Neural cell (in vitro differentiated cells): ENCODE measurements around the gene MRPL57. TPM values are rescaled to one million over a fixed set of nuclear protein-coding genes. Genes with fewer than 3 reads are reported as not detected.
"Not testable (repeated sequence)": the region's sequence is repeated elsewhere in the genome, so short reads cannot be mapped to it uniquely, and the experiment has no call there.

ENCODE experiments used
- H2AFZ ChIP-seq: fragments of 200-600, 300-800 bp; sonication (generic), shearing (Covaris generic); 2 replicates; pipeline ENCODE4 v1.6.0; 2014; ENCODE audit warnings: low read depth, mild to moderate bottlenecking, antibody characterized with exemption, low read length, moderate library complexity
- H3F3A ChIP-seq: fragments of 200-600 bp; shearing (Covaris generic); 2 replicates; pipeline ENCODE4 v1.6.1; 2016; ENCODE audit warnings: mild to moderate bottlenecking, moderate library complexity, mixed read lengths, antibody characterized with exemption, low read length; ENCODE audit not compliant: insufficient read depth, poor library complexity, severe bottlenecking
- H3K27ac ChIP-seq: fragments of 200-600, 300-800 bp; sonication (generic), shearing (Covaris generic); 2 replicates; pipeline ENCODE4 v1.5.1; 2014; ENCODE audit warnings: mild to moderate bottlenecking, low read length, moderate library complexity
- H3K27me3 ChIP-seq: fragments of 300-800, 200-600 bp; sonication (generic), shearing (Covaris generic); 2 replicates; pipeline ENCODE4 v1.6.0; 2014; ENCODE audit warnings: mild to moderate bottlenecking, low read depth, low read length, moderate library complexity; ENCODE audit not compliant: insufficient read depth
- H3K36me3 ChIP-seq: fragments of 300-800, 200-600 bp; sonication (generic), shearing (Covaris generic); 2 replicates; pipeline ENCODE4 v1.5.1; 2014; ENCODE audit warnings: mild to moderate bottlenecking, antibody characterized with exemption, low read length, moderate library complexity; ENCODE audit not compliant: insufficient read depth
- H3K4me2 ChIP-seq: fragments of 300-800, 200-600 bp; sonication (generic), shearing (Covaris generic); 2 replicates; pipeline ENCODE4 v1.6.0; 2014; ENCODE audit warnings: mild to moderate bottlenecking, low read length
- H3K4me3 ChIP-seq: fragments of 300-800, 200-600 bp; sonication (generic), shearing (Covaris generic); 2 replicates; pipeline ENCODE4 v1.5.1; 2014; ENCODE audit warnings: mild to moderate bottlenecking, low read length, moderate library complexity
- H3K79me2 ChIP-seq: fragments of 200-600 bp; shearing (Covaris generic); replicated peaks from 2 replicates; pipeline ENCODE4 v1.6.0; 2014; ENCODE audit warnings: mild to moderate bottlenecking, low read length, moderate library complexity; ENCODE audit not compliant: insufficient read depth
- H3K9ac ChIP-seq: fragments of 300-800, 200-600 bp; sonication (generic), shearing (Covaris generic); 2 replicates; pipeline ENCODE4 v1.6.1; 2016; ENCODE audit warnings: mild to moderate bottlenecking, low read length, mixed read lengths
- H3K9me2 ChIP-seq: fragments of 200-600 bp; shearing (Covaris generic); 2 replicates; pipeline ENCODE4 v1.6.1; 2016; ENCODE audit warnings: mild to moderate bottlenecking, low read length, mixed read lengths; ENCODE audit not compliant: insufficient read depth
- H3K9me3 ChIP-seq: fragments of 200-600, 300-800 bp; sonication (generic), shearing (Covaris generic); 2 replicates; pipeline ENCODE4 v1.6.1; 2016; ENCODE audit warnings: mild to moderate bottlenecking, mixed run types, low read length, moderate library complexity, mixed read lengths
- H4K20me1 ChIP-seq: fragments of 200-600 bp; shearing (Covaris generic); 2 replicates; pipeline ENCODE4 v1.6.1; 2016; ENCODE audit warnings: mild to moderate bottlenecking, mixed run types; ENCODE audit not compliant: insufficient read depth
- EP300 ChIP-seq: fragments of 450-650 bp; conservative IDR thresholded peaks from 2 replicates; pipeline ENCODE4 v1.6.1; 2014; ENCODE audit warnings: antibody characterized with exemption, mild to moderate bottlenecking, moderate library complexity; ENCODE audit not compliant: poor library complexity, severe bottlenecking
- EZH2 ChIP-seq: fragments of 200-600, 300-800 bp; shearing (Covaris generic), sonication (generic); IDR thresholded peaks from 2 replicates; pipeline ENCODE4 v1.6.1; 2014; ENCODE audit warnings: antibody characterized with exemption, low read length, borderline replicate concordance, mild to moderate bottlenecking; ENCODE audit not compliant: insufficient read depth, poor library complexity, severe bottlenecking
- MXI1 ChIP-seq: fragments of 450-650 bp; conservative IDR thresholded peaks from 2 replicates; pipeline ENCODE4 v1.6.1; 2014; ENCODE audit warnings: antibody characterized with exemption, mild to moderate bottlenecking; ENCODE audit not compliant: poor library complexity, severe bottlenecking
- POLR2AphosphoS5 ChIP-seq: IDR thresholded peaks from 2 replicates; pipeline ENCODE4 v1.6.1; 2012
- RAD21 ChIP-seq: fragments of 450-650 bp; conservative IDR thresholded peaks from 2 replicates; pipeline ENCODE4 v1.6.1; 2014; ENCODE audit warnings: antibody characterized with exemption, mild to moderate bottlenecking, moderate library complexity
- SMC3 ChIP-seq: fragments of 450-650 bp; conservative IDR thresholded peaks from 2 replicates; pipeline ENCODE4 v1.6.1; 2014; ENCODE audit warnings: antibody characterized with exemption, mild to moderate bottlenecking, moderate library complexity; ENCODE audit not compliant: poor library complexity
- TAF1 ChIP-seq: IDR thresholded peaks from 2 replicates; pipeline ENCODE4 v1.6.1; 2012; ENCODE audit warnings: low read depth
- polyA plus RNA-seq: library from polyadenylated mRNA; depleted of rRNA; stranded (reverse); fragments of >200 nt; gene quantifications from 2 replicates; pipeline ENCODE4 v1.2.3, GENCODE V29; 2014
- TF ChIP-seq, protein P1 (sequence below): IDR thresholded peaks from 2 replicates; pipeline ENCODE4 v1.6.1; 2012; ENCODE audit warnings: borderline replicate concordance
- TF ChIP-seq, protein P2 (sequence below): fragments of 450-650 bp; IDR thresholded peaks from 2 replicates; pipeline ENCODE4 v1.5.1; 2014; ENCODE audit warnings: antibody characterized with exemption, mild to moderate bottlenecking, moderate library complexity; ENCODE audit not compliant: poor library complexity, severe bottlenecking

MRPL57 gene
- polyA plus RNA-seq, 1 donor from 2014 or later: 38.7 TPM

DNA sequence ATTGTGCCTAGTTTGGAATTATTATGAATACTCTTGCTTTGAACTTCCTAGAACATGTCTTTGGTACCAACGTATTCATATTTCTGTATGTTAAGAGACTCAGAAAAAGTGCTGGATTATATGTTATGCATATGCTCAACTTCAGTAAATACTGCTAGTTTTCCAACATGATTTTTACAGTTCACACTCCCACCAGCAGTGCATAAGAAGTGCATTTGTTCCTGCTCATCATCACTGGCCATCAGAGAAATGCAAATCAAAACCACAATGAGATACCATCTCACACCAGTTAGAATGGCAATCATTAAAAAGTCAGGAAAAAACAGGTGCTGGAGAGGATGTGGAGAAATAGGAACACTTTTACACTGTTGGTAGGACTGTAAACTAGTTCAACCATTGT, 2.7 kb upstream of the MRPL57 start:
- not testable (repeated sequence) for H3K27me3 ChIP-seq, H3K9ac ChIP-seq, H3K4me3 ChIP-seq, H3K36me3 ChIP-seq, H3F3A ChIP-seq, H3K27ac ChIP-seq, H4K20me1 ChIP-seq, H2AFZ ChIP-seq, H3K9me3 ChIP-seq, H3K9me2 ChIP-seq, H3K4me2 ChIP-seq
- peaks cover 12% of the 10 kb centered on the region for H3K79me2 ChIP-seq

DNA sequence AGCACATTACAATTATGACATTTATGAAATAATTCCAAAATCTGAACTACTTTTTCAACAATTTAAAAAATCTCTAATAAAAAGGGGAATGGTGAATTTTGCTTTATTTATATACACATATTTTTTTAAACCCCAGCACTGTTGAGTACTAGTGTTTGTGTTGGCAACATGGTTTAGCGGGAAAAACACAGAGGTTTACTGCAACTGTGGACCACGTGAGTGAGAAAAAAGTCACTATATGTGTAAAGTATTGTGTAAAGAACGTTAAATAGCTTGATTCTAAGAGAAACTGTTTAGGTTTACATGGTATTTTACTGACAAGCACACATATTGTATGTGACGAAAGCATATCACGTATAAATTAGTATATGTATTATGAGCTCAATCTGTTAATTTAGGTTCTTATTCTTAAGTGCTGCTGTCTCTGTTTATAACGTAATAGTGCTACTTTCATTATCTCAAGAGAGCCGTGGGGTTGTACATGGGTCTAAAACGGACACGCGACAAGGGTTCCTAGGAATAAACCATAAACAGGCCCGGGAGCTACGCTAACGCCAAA, 723 bp upstream of the MRPL57 start:
- no peaks in the 10 kb centered on the region for H4K20me1 ChIP-seq
- H3K79me2 ChIP-seq: peaks cover 12% of the 10 kb centered on the region
- no peaks in the 10 kb centered on the region for H3K27me3 ChIP-seq
- no peak overlapping the region for H3K9ac ChIP-seq
- no peaks in the 10 kb centered on the region for H3K9me2 ChIP-seq
- H3K36me3 ChIP-seq: no peaks in the 10 kb centered on the region
- peak overlapping the region; percentile 80 for H3K4me3 ChIP-seq
- no peaks in the 10 kb centered on the region for H3K9me3 ChIP-seq
- H3K27ac ChIP-seq: no peak overlapping the region
- H2AFZ ChIP-seq: peak overlapping the region; percentile 66
- no peak for TF ChIP-seq MXI1
- TF ChIP-seq POLR2AphosphoS5: no peak
- no peak for TF ChIP-seq EP300
- TF ChIP-seq EZH2: no peak
- TF ChIP-seq, protein P1, sequence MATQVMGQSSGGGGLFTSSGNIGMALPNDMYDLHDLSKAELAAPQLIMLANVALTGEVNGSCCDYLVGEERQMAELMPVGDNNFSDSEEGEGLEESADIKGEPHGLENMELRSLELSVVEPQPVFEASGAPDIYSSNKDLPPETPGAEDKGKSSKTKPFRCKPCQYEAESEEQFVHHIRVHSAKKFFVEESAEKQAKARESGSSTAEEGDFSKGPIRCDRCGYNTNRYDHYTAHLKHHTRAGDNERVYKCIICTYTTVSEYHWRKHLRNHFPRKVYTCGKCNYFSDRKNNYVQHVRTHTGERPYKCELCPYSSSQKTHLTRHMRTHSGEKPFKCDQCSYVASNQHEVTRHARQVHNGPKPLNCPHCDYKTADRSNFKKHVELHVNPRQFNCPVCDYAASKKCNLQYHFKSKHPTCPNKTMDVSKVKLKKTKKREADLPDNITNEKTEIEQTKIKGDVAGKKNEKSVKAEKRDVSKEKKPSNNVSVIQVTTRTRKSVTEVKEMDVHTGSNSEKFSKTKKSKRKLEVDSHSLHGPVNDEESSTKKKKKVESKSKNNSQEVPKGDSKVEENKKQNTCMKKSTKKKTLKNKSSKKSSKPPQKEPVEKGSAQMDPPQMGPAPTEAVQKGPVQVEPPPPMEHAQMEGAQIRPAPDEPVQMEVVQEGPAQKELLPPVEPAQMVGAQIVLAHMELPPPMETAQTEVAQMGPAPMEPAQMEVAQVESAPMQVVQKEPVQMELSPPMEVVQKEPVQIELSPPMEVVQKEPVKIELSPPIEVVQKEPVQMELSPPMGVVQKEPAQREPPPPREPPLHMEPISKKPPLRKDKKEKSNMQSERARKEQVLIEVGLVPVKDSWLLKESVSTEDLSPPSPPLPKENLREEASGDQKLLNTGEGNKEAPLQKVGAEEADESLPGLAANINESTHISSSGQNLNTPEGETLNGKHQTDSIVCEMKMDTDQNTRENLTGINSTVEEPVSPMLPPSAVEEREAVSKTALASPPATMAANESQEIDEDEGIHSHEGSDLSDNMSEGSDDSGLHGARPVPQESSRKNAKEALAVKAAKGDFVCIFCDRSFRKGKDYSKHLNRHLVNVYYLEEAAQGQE: no peak
- TF ChIP-seq, protein P2, sequence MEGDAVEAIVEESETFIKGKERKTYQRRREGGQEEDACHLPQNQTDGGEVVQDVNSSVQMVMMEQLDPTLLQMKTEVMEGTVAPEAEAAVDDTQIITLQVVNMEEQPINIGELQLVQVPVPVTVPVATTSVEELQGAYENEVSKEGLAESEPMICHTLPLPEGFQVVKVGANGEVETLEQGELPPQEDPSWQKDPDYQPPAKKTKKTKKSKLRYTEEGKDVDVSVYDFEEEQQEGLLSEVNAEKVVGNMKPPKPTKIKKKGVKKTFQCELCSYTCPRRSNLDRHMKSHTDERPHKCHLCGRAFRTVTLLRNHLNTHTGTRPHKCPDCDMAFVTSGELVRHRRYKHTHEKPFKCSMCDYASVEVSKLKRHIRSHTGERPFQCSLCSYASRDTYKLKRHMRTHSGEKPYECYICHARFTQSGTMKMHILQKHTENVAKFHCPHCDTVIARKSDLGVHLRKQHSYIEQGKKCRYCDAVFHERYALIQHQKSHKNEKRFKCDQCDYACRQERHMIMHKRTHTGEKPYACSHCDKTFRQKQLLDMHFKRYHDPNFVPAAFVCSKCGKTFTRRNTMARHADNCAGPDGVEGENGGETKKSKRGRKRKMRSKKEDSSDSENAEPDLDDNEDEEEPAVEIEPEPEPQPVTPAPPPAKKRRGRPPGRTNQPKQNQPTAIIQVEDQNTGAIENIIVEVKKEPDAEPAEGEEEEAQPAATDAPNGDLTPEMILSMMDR: no peak
- TF ChIP-seq SMC3: no peak
- no peak for TF ChIP-seq RAD21
- no peak for TF ChIP-seq TAF1
- H3K4me2 ChIP-seq: peak overlapping the region; percentile 65
- no peaks in the 10 kb centered on the region for H3F3A ChIP-seq

DNA sequence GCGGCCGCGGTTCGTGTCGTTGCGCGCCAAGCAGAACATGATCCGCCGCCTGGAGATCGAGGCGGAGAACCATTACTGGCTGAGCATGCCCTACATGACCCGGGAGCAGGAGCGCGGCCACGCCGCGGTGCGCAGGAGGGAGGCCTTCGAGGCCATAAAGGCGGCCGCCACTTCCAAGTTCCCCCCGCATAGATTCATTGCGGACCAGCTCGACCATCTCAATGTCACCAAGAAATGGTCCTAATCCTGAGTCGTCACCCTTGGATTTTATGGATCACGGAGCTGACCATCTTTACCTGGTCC, 475 bp downstream of the MRPL57 start:
- H3K9me3 ChIP-seq: no peaks in the 10 kb centered on the region
- H3K36me3 ChIP-seq: no peaks in the 10 kb centered on the region
- peak overlapping the region; percentile 91 for H3K27ac ChIP-seq
- H3K9me2 ChIP-seq: no peaks in the 10 kb centered on the region
- no peaks in the 10 kb centered on the region for H3K27me3 ChIP-seq
- H3K4me3 ChIP-seq: peak overlapping the region; percentile 80
- peaks cover 12% of the 10 kb centered on the region for H3K79me2 ChIP-seq
- peak overlapping the region; percentile 93 for H3K4me2 ChIP-seq
- TF ChIP-seq EP300: no peak
- TF ChIP-seq EZH2: no peak
- TF ChIP-seq MXI1: no peak
- H3K9ac ChIP-seq: peak overlapping the region; percentile 89
- H3F3A ChIP-seq: no peaks in the 10 kb centered on the region
- H2AFZ ChIP-seq: peak overlapping the region; percentile 54
- H4K20me1 ChIP-seq: no peaks in the 10 kb centered on the region
